Stimulated activated CD4-positive, alpha-beta T cell treated with anti-CD3 and anti-CD28 coated beads, Interleukin-12 subunit alpha, Interleukin-12 subunit beta, amount 100 ng/mL, for 48 hours (primary cell): ENCODE data around the gene ZNRF1.
"Not testable (repeated sequence)": the region's sequence is repeated elsewhere in the genome, so short reads cannot be mapped to it uniquely, and the experiment has no call there.

ENCODE experiments used
- DNase-seq, 3 donors: peaks; one replicate each; pipeline ENCODE4 v3.0.0-alpha.2; 2020; ENCODE audit warnings: low read depth in 2 of 3, low spot score in 1 of 3

ZNRF1 gene

DNA sequence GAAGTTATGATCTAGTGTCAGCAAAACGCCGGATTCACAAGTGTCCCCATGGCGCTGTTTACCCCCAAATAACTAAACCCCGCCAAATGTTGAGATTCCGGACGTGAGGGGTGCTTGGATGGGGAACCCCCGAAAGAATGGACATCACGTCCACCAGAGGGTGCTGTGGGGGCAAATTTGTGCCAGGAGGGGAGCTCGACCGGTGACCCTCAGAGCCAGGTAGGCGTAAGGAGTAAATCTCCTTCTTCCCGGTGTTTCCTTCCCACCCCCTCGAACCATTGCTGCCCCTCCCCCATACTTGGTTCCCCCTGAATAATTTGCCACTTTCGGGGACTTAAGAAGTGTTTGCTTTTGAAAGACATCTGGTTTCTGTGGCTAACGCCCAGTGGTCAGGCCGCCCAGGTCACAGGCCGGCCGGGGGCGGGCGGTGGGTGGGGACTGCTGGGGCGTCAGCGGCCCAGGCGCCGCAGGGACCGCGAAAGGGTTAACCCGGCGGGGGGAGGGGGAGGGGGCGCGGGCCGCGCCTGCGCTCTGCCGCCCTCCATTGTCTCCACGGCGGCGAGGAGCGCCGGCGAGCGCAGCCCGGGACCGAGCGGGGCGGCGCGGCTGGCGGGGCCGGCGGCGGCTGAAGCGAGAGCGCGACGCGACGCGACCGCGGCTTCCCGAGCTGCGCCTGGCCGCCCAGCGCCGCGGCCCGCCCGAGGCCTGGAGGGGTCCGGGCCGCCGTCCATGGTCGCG is at the start of gene ZNRF1:
Gene ZNRF1 (plus strand): TSS at position 544 of the 738 bp plus-strand sequence. CDS start 648 bp downstream, outside the sequence.
- peak; percentile 71 to 83 (median 79) for DNase-seq

GRCh38 chr16:74949309-74949708 is 49.5 kb upstream of the ZNRF1 start:
- no peak for DNase-seq

DNA sequence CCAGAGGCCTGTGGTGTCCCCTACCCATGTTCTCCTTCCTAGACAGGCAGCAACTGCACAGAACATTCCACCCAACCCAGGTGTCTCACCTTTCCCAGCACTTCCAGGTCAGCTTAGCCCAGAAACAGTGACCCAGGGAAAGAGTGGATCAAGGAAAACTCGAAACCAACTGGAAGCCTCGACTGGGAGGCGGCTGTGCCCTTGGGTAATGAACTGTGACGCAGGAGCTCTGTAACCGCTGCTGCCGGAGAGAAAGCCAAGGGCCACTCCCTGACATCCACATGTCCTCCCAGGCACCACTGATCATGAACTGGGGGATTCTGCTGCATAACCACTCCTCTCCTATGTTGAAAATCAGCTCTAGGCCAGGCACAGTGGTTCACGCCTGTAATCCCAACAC is 48.3 kb upstream of the ZNRF1 start:
- no peak for DNase-seq

- no peak for DNase-seq
Measured at GRCh38 chr16:74951206-74951605, 47.6 kb upstream of the ZNRF1 start.

DNA sequence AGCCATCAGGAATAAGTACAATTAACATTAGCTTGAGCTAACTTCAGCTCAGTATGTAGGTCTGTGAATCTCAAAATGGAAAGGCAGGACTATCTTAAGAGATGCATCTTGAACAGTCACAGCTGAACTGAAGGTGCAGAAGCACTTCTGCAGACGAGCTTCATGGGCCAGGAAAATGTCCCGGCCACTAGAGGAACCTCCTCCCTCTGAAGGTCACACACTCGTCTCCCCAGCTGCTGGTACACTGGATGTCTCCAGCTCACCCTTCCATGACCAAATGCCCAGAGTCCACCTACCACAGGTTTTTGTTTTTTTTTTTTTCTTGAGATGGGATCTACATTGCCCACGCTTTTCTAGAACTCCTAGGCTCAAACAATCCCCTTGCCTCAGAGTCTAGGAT is 47.1 kb upstream of the ZNRF1 start:
- DNase-seq = no peak

GRCh38 chr16:74954763-74955162 is 44.1 kb upstream of the ZNRF1 start:
- DNase-seq = no peak

- DNase-seq = no peak
Measured at GRCh38 chr16:74973304-74973703, 25.5 kb upstream of the ZNRF1 start.

- no peak for DNase-seq
Measured at GRCh38 chr16:74975591-74975990, 23.2 kb upstream of the ZNRF1 start.

GRCh38 chr16:74982256-74982655 is 16.6 kb upstream of the ZNRF1 start:
- no peak for DNase-seq

GRCh38 chr16:74984194-74984528 is 14.7 kb upstream of the ZNRF1 start:
- DNase-seq = no peak

- DNase-seq = peak; percentile 98
Measured at GRCh38 chr16:74984529-74985296, 14.1 kb upstream of the ZNRF1 start, which contains the start of gene WDR59. WDR59 (minus strand) TSS chr16:74985123; CDS start chr16:74985017, 106 bp downstream.

GRCh38 chr16:74987027-74987681 is 11.7 kb upstream of the ZNRF1 start:
- DNase-seq = no peak

GRCh38 chr16:74989864-74990263 is 9.0 kb upstream of the ZNRF1 start:
- not testable (repeated sequence) for DNase-seq

- no peak for DNase-seq
Measured at GRCh38 chr16:74990832-74991231, 8.0 kb upstream of the ZNRF1 start.

GRCh38 chr16:74991268-74991592 is 7.6 kb upstream of the ZNRF1 start:
- DNase-seq = no peak

GRCh38 chr16:74991593-74992403 is 7.0 kb upstream of the ZNRF1 start:
- no peak for DNase-seq

- no peak for DNase-seq
Measured at GRCh38 chr16:74995986-74996385, 2.8 kb upstream of the ZNRF1 start.

DNA sequence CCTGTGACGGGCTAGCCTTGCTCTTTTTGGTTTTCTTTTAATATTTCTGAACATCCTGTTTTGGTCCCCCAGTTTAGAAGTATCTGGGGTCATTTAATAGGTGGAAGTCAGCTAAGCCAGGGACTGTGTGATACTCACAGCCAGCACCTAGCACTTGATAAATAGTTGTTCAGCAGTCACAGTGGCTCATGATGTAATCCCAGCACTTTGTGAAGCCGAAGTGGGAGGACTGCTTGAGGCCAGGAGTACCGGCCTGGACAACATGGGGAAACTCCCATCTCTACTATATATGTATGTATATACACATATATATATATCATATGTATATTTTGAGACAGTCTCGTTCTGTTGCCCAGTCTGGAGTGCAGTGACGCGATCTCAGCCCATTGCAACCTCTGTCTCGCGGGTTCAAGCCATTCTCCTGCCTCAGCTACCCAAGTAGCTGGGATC is 1.8 kb upstream of the ZNRF1 start:
- no peak for DNase-seq

GRCh38 chr16:74999219-74999608 is 390 bp downstream of the ZNRF1 start:
- no peak for DNase-seq

DNA sequence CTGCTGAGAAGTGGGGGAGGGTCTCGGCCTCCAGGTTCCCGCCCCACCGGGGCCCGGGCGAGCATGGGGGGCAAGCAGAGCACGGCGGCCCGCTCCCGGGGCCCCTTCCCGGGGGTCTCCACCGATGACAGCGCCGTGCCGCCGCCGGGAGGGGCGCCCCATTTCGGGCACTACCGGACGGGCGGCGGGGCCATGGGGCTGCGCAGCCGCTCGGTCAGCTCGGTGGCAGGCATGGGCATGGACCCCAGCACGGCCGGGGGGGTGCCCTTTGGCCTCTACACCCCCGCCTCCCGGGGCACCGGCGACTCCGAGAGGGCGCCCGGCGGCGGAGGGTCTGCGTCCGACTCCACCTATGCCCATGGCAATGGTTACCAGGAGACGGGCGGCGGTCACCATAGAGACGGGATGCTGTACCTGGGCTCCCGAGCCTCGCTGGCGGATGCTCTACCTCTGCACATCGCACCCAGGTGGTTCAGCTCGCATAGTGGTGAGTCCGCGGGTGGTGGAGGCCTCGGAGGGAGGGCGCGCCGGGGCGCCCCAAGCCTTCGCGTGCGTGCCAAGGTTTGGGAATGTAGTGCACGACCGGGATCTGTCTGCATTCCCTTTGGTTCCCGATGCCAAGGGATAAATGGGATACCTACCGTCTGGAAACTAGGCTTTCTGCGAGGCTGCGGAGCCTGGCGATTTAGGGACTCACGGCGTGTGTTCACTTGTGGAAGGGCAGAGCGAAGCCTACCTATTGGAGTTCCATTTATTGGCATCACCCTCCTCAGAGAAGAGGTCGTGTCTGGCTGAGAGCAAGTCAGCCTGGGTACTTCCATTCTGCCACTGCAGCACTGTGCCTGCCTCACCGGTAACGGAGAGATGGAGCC is 1.0 kb downstream of the ZNRF1 start:
- peak in 2 of 3 donors; percentile 33 to 51 for DNase-seq
